H1 (cell line): ENCODE measurements around the gene RBM19. TPM values are rescaled to one million over a fixed set of nuclear protein-coding genes. Genes with fewer than 3 reads are reported as not detected.

ENCODE experiments used
- CTCF ChIA-PET: fragments of 300-600 bp; sonication (Branson Sonifier 250); formaldehyde crosslinking; loops from one replicate; lab custom pipeline; 2021; ENCODE audit not compliant: partially characterized antibody; lab: Charles Lee
- POLR2A ChIA-PET: fragments of 300-600 bp; sonication (Branson Sonifier 250); formaldehyde crosslinking; loops from one replicate; lab custom pipeline; 2021; ENCODE audit warnings: inconsistent platforms; ENCODE audit not compliant: partially characterized antibody; lab: Charles Lee
- DNase-seq, 2 experiments: peaks; one replicate each; pipeline versions ENCODE4 v3.0.0 to v3.0.0-alpha.2; 2010 to 2022; ENCODE audit warnings: low spot score in 2 of 2, low read depth in 1 of 2, mixed read lengths in 1 of 2
- FAIRE-seq: peaks from 2 replicates; lab custom pipeline; 2011; peaks lifted over from hg19 to GRCh38; lab: Jason Lieb, UNC
- H2AFZ ChIP-seq: 2 replicates; pipeline ENCODE4 v1.8.1; 2012; ENCODE audit warnings: low read length, inconsistent platforms
- H2AK5ac ChIP-seq: 2 replicates; pipeline ENCODE4 v1.6.1; 2013; ENCODE audit warnings: low read depth, low read length
- H2BK120ac ChIP-seq: replicated peaks from 2 replicates; pipeline ENCODE3; 2013; ENCODE audit warnings: low read depth, low read length, inconsistent platforms
- H2BK12ac ChIP-seq: 2 replicates; pipeline ENCODE4 v1.6.1; 2013; ENCODE audit warnings: low read depth, low read length
- H2BK15ac ChIP-seq: 2 replicates; pipeline ENCODE4 v1.6.1; 2013; ENCODE audit warnings: low read length
- H2BK20ac ChIP-seq: 2 replicates; pipeline ENCODE4 v1.6.1; 2013; ENCODE audit warnings: low read length
- H2BK5ac ChIP-seq: 2 replicates; pipeline ENCODE4 v1.6.1; 2013; ENCODE audit warnings: low read depth, low read length
- H3K14ac ChIP-seq: 2 replicates; pipeline ENCODE4 v1.6.1; 2013; ENCODE audit warnings: inconsistent platforms; ENCODE audit not compliant: insufficient read length
- H3K18ac ChIP-seq: 2 replicates; pipeline ENCODE4 v1.6.1; 2013; ENCODE audit warnings: low read length; ENCODE audit errors: extremely low read depth
- H3K23ac ChIP-seq: 2 replicates; pipeline ENCODE4 v1.6.1; 2013; ENCODE audit warnings: inconsistent platforms; ENCODE audit not compliant: insufficient read length
- H3K23me2 ChIP-seq: 2 replicates; pipeline ENCODE4 v1.6.1; 2013; ENCODE audit warnings: low read depth, low read length
- H3K27ac ChIP-seq: 2 replicates; pipeline ENCODE4 v1.6.1; 2011; ENCODE audit warnings: low read depth, low read length, inconsistent platforms
- H3K27me3 ChIP-seq, 4 experiments: replicated peaks in 1 of 4; 1 replicate in 1 of 4; 2 replicates in 3 of 4; pipeline versions ENCODE4 v1.6.1 to v1.8.1; 2011 to 2013; ENCODE audit warnings: low read length in 3 of 4, mild to moderate bottlenecking in 3 of 4, inconsistent platforms in 2 of 4, mixed read lengths in 2 of 4, moderate library complexity in 1 of 4; ENCODE audit not compliant: control insufficient read depth in 3 of 4, insufficient read depth in 3 of 4; ENCODE audit errors: extremely low read depth in 1 of 4
- H3K36me3 ChIP-seq, 4 experiments: 2 replicates each; pipeline versions ENCODE4 v1.6.1 to v1.8.1; 2011 to 2013; ENCODE audit warnings: mild to moderate bottlenecking in 4 of 4, low read length in 3 of 4, moderate library complexity in 2 of 4, control low read depth in 1 of 4, inconsistent platforms in 1 of 4; ENCODE audit not compliant: insufficient read depth in 4 of 4, control insufficient read depth in 2 of 4
- H3K4ac ChIP-seq: replicated peaks from 2 replicates; pipeline ENCODE3; 2013; ENCODE audit warnings: low read length, low read depth, mixed read lengths, inconsistent platforms; ENCODE audit not compliant: insufficient read length
- H3K4me1 ChIP-seq, 4 experiments: replicated peaks in 1 of 4; 1 replicate in 1 of 4; 2 replicates in 3 of 4; pipeline versions ENCODE4 v1.6.1 to v1.8.1; 2011 to 2013; ENCODE audit warnings: low read length in 3 of 4, inconsistent platforms in 2 of 4, mixed read lengths in 1 of 4; ENCODE audit not compliant: insufficient read depth in 4 of 4, control insufficient read depth in 3 of 4
- H3K4me2 ChIP-seq, 2 experiments: 2 replicates each; pipeline versions ENCODE4 v1.6.1 to v1.8.1; 2011 to 2013; ENCODE audit warnings: low read depth in 2 of 2, low read length in 2 of 2, control low read depth in 1 of 2, inconsistent platforms in 1 of 2, mild to moderate bottlenecking in 1 of 2; ENCODE audit not compliant: insufficient read depth in 1 of 2
- H3K4me3 ChIP-seq, 4 experiments: fragments of 200-600, 300-600 bp in 1 of 4; sonication (generic), shearing (Covaris generic), sonication (Bioruptor Twin) in 1 of 4; 2 replicates each; pipeline versions ENCODE4 v1.5.1 to v1.8.1; 2011 to 2016; ENCODE audit warnings: low read length in 4 of 4, low read depth in 3 of 4, control low read depth in 2 of 4, inconsistent platforms in 2 of 4, mild to moderate bottlenecking in 2 of 4, mixed read lengths in 1 of 4, moderate library complexity in 1 of 4; ENCODE audit not compliant: insufficient read depth in 2 of 4; ENCODE audit errors: extremely low read depth in 1 of 4
- H3K56ac ChIP-seq: replicated peaks from 2 replicates; pipeline ENCODE3; 2013; ENCODE audit warnings: low read depth, mild to moderate bottlenecking, mixed read lengths, low read length, inconsistent platforms; ENCODE audit not compliant: insufficient read length
- H3K79me1 ChIP-seq: 2 replicates; pipeline ENCODE4 v1.6.1; 2013; ENCODE audit warnings: low read depth, low read length, control low read depth
- H3K79me2 ChIP-seq, 2 experiments: 2 replicates each; pipeline versions ENCODE4 v1.6.1 to v1.8.1; 2012 to 2013; ENCODE audit warnings: low read length in 2 of 2, mild to moderate bottlenecking in 2 of 2, inconsistent platforms in 1 of 2; ENCODE audit not compliant: insufficient read depth in 2 of 2, control insufficient read depth in 1 of 2
- H3K9ac ChIP-seq, 4 experiments: replicated peaks in 1 of 4; 1 replicate in 1 of 4; 2 replicates in 3 of 4; pipeline versions ENCODE4 v1.6.1 to v1.8.1; 2011 to 2013; ENCODE audit warnings: low read depth in 3 of 4, low read length in 3 of 4, control low read depth in 2 of 4, mild to moderate bottlenecking in 2 of 4, moderate library complexity in 2 of 4, inconsistent platforms in 1 of 4; ENCODE audit errors: extremely low read depth in 1 of 4
- H3K9me3 ChIP-seq, 2 experiments: 2 replicates each; pipeline versions ENCODE4 v1.6.1 to v1.8.1; 2012 to 2013; ENCODE audit warnings: mild to moderate bottlenecking in 2 of 2, moderate library complexity in 2 of 2, control low read depth in 1 of 2, inconsistent platforms in 1 of 2, low read depth in 1 of 2, low read length in 1 of 2, mixed read lengths in 1 of 2; ENCODE audit not compliant: insufficient read depth in 2 of 2
- H4K20me1 ChIP-seq, 2 experiments: replicated peaks in 1 of 2; 2 replicates each; pipeline versions ENCODE3 to v1.8.1; 2011 to 2013; ENCODE audit warnings: inconsistent platforms in 2 of 2, low read length in 2 of 2, mild to moderate bottlenecking in 1 of 2; ENCODE audit not compliant: insufficient read depth in 2 of 2, control insufficient read depth in 1 of 2
- H4K5ac ChIP-seq: 2 replicates; pipeline ENCODE4 v1.6.1; 2013; ENCODE audit warnings: low read length, low read depth, mixed read lengths, inconsistent platforms; ENCODE audit not compliant: insufficient read length
- H4K8ac ChIP-seq: 2 replicates; pipeline ENCODE4 v1.8.0; 2013; ENCODE audit warnings: mild to moderate bottlenecking, moderate library complexity, low read length, inconsistent platforms; ENCODE audit not compliant: insufficient read depth; ENCODE audit errors: extremely low read depth
- H4K91ac ChIP-seq: replicated peaks from 2 replicates; pipeline ENCODE3; 2013; ENCODE audit warnings: low read length, mixed read lengths, inconsistent platforms; ENCODE audit not compliant: insufficient read length
- ATF3 ChIP-seq: IDR thresholded peaks from 2 replicates; pipeline ENCODE4 v1.6.1; 2011; ENCODE audit warnings: low read depth, mild to moderate bottlenecking, low read length; ENCODE audit not compliant: insufficient read depth
- CTCF ChIP-seq, 3 experiments: IDR thresholded peaks; 1 replicate in 2 of 3; 2 replicates in 1 of 3; pipeline versions ENCODE4 v1.5.1 to v1.6.1; 2011; ENCODE audit warnings: low read length in 3 of 3, mild to moderate bottlenecking in 3 of 3, inconsistent platforms in 2 of 3, low read depth in 1 of 3, moderate library complexity in 1 of 3; ENCODE audit not compliant: insufficient read depth in 1 of 3; ENCODE audit errors: control extremely low read depth in 1 of 3
- RAD21 ChIP-seq, 2 experiments: IDR thresholded peaks in 1 of 2; conservative IDR thresholded peaks in 1 of 2; 2 replicates each; pipeline ENCODE4 v1.6.1; 2011; ENCODE audit warnings: low read depth in 2 of 2, low read length in 2 of 2, improper control_type of control experiment in 1 of 2, inconsistent platforms in 1 of 2, mild to moderate bottlenecking in 1 of 2, moderate library complexity in 1 of 2
- WGBS, 2 experiments: shearing (Covaris generic) in 1 of 2; methylation state at CpG; one replicate each; pipeline versions ENCODE4 v1.1.6 to v1.1.7; 2013 to 2015; ENCODE audit warnings: low lambda C conversion rate in 2 of 2, mixed read lengths in 2 of 2, inconsistent platforms in 1 of 2, low coverage in 1 of 2, missing lambda C conversion rate in 1 of 2; ENCODE audit not compliant: insufficient replicate concordance in 2 of 2, insufficient coverage in 1 of 2, insufficient read length in 1 of 2; ENCODE audit errors: extremely low coverage in 1 of 2, missing lambda C conversion rate in 1 of 2; 5-methylcytosine and 5-hydroxymethylcytosine counted together
- polyA plus RNA-seq, 7 experiments: library from polyadenylated mRNA; depleted of rRNA in 3 of 7; stranded (reverse) in 5 of 7; unstranded in 2 of 7; fragments of >200 nt in 5 of 7; fragments of 200-250 nt in 2 of 7; gene quantifications; 1 replicate in 5 of 7; 2 replicates in 1 of 7; 4 replicates in 1 of 7; pipeline versions ENCODE4 v1.2.1 to v1.2.3, GENCODE V29; 2011 to 2013; ENCODE audit warnings: missing spikeins in 2 of 7, mixed read lengths in 2 of 7
- total RNA-seq: library from RNA; stranded (reverse); fragmentation: NEBNext Ultra II Directional; extraction: Animal tissue kit (Norgen Biotek cat#: 25700); gene quantifications from 2 replicates; pipeline ENCODE4 v1.2.1, GENCODE V29; 2021

Gene RBM19
- total and polyA plus RNA-seq, 2 of the 8 experiments (the other 6 are each of a cell fraction or from before 2014, with no cell fraction given) = 23.4 to 61.9 TPM

GRCh38 chr12:113879658-113880057, 86.5 kb downstream of the RBM19 start:
- no peaks in the 10 kb centered on the region for H3K4me1 ChIP-seq
- no peaks in the 10 kb centered on the region; a peak in 1 of 8 replicates for H3K36me3 ChIP-seq
- DNase-seq (no peak), FAIRE-seq (no peak)
- ChIA-PET CTCF (interaction anchor here (0.8 to 5.7 kb wide), 7 partner anchors 11 to 61 kb away, joined by 3 to 40 read pairs (median 6); no protein-coding TSS in a partner anchor), POLR2A (interaction anchor here (1.2 to 2.1 kb wide), 2 partner anchors 16 to 19 kb away, joined by 4 to 8 read pairs; no protein-coding TSS in a partner anchor)
- no peak overlapping the region for H3K14ac ChIP-seq
- no peak overlapping the region for H3K23ac ChIP-seq
- H3K9ac ChIP-seq = no peak overlapping the region
- H3K4ac ChIP-seq = no peak overlapping the region
- no peak overlapping the region for H2BK120ac ChIP-seq
- no peak overlapping the region for H3K56ac ChIP-seq
- H4K8ac ChIP-seq = no peak overlapping the region
- H3K27me3 ChIP-seq = no peaks in the 10 kb centered on the region
- H2BK5ac ChIP-seq = no peak overlapping the region
- peaks cover 0 to 2% of the 10 kb centered on the region in 2 experiments for H4K20me1 ChIP-seq
- no peak overlapping the region for H2BK15ac ChIP-seq
- TF ChIP-seq ATF3 = no peak
- peak in 1 of 2 experiments; percentile 22; a peak in 1 of 4 replicates for TF ChIP-seq RAD21 (IDR thresholded peaks at IDR 0.05 in 1 of 2, conservative IDR thresholded peaks at IDR 0.05 in 1 of 2; ENCODE audit: low read depth in 2 of 2, low read length in 2 of 2)
- TF ChIP-seq CTCF (IDR thresholded peaks at IDR 0.05; ENCODE audit: control extremely low read depth in 1 of 3, insufficient read depth in 1 of 3, low read depth in 1 of 3, low read length in 3 of 3) = peak in 1 of 3 experiments; percentile 13; a peak in 1 of 4 replicates
- TF ChIP-seq, all 59 proteins: peak for 2
- Histone ChIP-seq H2BK12ac (no peak overlapping the region), H2BK20ac (no peak overlapping the region), H2AK5ac (no peak overlapping the region), H3K79me2 (no peaks in the 10 kb centered on the region), H3K18ac (no peak overlapping the region), H3K4me3 (no peak overlapping the region), H4K91ac (no peak overlapping the region), H3K9me3 (no peaks in the 10 kb centered on the region), H3K23me2 (no peaks in the 10 kb centered on the region), H3K79me1 (no peaks in the 10 kb centered on the region), H3K4me2 (no peak overlapping the region), H2AFZ (no peak overlapping the region), H3K27ac (no peak overlapping the region), H4K5ac (no peak overlapping the region)
- WGBS, 2 experiments = 94% methylated on average over 3 of the region's 3 CpGs; no CpG with 5 or more reads in 1 of the 2 experiments
